Body of pancreas (tissue), 4 donors: ENCODE measurements around the gene AKAP1. TPM values are rescaled to one million over a fixed set of nuclear protein-coding genes. Genes with fewer than 3 reads are reported as not detected.

Experiments used
- ATAC-seq: fragments of 150-250 bp; one replicate; pipeline ENCODE4 v1.9.1; 2016
- DNase-seq, 4 donors: peaks; one replicate each; pipeline ENCODE4 v3.0.0-alpha.2; 2019
- H3K27ac ChIP-seq, 4 donors: fragments of 200-600 bp; sonication (generic); 1 replicate in 3 of 4; 2 replicates in 1 of 4; pipeline versions ENCODE4 v1.5.1 to v1.6.1; 2016 to 2019; ENCODE audit warnings: mild to moderate bottlenecking in 1 of 4, mixed read lengths in 1 of 4, moderate library complexity in 1 of 4
- H3K27me3 ChIP-seq, 2 donors: fragments of 200-600 bp; sonication (generic); one replicate each; pipeline ENCODE4 v1.6.0; 2016; ENCODE audit warnings: mild to moderate bottlenecking in 1 of 2
- H3K36me3 ChIP-seq, 2 donors: fragments of 200-600 bp; sonication (generic); replicated peaks in 1 of 2; 2 replicates each; pipeline ENCODE4 v1.5.1; 2016; ENCODE audit warnings: low read depth in 2 of 2; ENCODE audit not compliant: insufficient read depth in 1 of 2
- H3K4me1 ChIP-seq: fragments of 200-600 bp; sonication (generic); one replicate; pipeline ENCODE4 v1.6.0; 2016
- H3K4me3 ChIP-seq, 2 donors: fragments of 200-600 bp; sonication (generic); 1 replicate in 1 of 2; 2 replicates in 1 of 2; pipeline ENCODE4 v1.5.1; 2016 to 2019
- H3K9me3 ChIP-seq, 3 donors: fragments of 200-600 bp; sonication (generic); 1 replicate in 2 of 3; 2 replicates in 1 of 3; pipeline ENCODE4 v1.5.1; 2016
- POLR2A ChIP-seq, 3 donors: fragments of 450-650 bp; IDR thresholded peaks; one replicate each; pipeline ENCODE4 v1.6.1; 2016; ENCODE audit warnings: antibody characterized with exemption in 3 of 3, mild to moderate bottlenecking in 2 of 3
- WGBS, 2 donors: methylation state at CpG; one replicate each; pipeline ENCODE4 v1.1.5; 2017; 5-methylcytosine and 5-hydroxymethylcytosine counted together
- intact Hi-C: fragments of 100-400 bp; cut with DNase I; formaldehyde crosslinking; loops from one replicate; pipeline ENCODE4 v1.15.1; 2023
- total RNA-seq, 2 donors: library from RNA; depleted of rRNA; stranded (reverse); fragments of >200 nt; gene quantifications; one replicate each; pipeline ENCODE4 v1.1.0, GENCODE V29; 2016
- TF ChIP-seq, protein P1 (sequence below), 7 experiments: fragments of 450-650 bp in 4 of 7; fragments of 200-600 bp in 3 of 7; sonication (generic) in 3 of 7; IDR thresholded peaks; one replicate each; pipeline ENCODE4 v1.5.1; 2016 to 2019; ENCODE audit warnings: antibody characterized with exemption in 7 of 7

AKAP1 gene
- total RNA-seq, 2 donors from 2014 or later: 24.4 to 48.5 TPM

DNA sequence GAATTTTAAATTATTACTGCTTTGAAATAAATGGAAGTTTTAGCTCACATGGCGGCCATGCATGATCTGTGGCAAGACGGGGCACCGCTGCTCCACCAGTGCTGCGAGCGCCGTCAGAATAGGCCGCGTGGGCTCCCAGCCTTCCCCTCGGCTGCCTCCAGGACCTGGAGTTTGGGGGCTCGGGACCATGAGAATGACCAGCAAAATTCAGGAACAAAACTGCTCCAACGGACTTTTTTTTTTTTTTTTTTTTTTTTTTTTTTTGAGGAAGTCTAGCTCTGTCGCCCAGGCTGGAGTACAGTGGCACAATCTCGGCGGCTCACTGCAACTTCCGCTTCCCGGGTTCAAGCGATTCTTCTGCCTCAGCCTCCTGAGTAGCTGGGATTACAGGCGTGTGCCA, 38.3 kb upstream of the AKAP1 start:
- Histone ChIP-seq H3K4me3 (no peak overlapping the region), H3K9me3 (no peaks in the 10 kb centered on the region), H3K27ac (no peak overlapping the region), H3K4me1 (peaks cover 11% of the 10 kb centered on the region), H3K36me3 (no peaks in the 10 kb centered on the region), H3K27me3 (no peaks in the 10 kb centered on the region)
- no peak for TF ChIP-seq POLR2A (IDR thresholded peaks at IDR 0.05)
- TF ChIP-seq, protein P1, sequence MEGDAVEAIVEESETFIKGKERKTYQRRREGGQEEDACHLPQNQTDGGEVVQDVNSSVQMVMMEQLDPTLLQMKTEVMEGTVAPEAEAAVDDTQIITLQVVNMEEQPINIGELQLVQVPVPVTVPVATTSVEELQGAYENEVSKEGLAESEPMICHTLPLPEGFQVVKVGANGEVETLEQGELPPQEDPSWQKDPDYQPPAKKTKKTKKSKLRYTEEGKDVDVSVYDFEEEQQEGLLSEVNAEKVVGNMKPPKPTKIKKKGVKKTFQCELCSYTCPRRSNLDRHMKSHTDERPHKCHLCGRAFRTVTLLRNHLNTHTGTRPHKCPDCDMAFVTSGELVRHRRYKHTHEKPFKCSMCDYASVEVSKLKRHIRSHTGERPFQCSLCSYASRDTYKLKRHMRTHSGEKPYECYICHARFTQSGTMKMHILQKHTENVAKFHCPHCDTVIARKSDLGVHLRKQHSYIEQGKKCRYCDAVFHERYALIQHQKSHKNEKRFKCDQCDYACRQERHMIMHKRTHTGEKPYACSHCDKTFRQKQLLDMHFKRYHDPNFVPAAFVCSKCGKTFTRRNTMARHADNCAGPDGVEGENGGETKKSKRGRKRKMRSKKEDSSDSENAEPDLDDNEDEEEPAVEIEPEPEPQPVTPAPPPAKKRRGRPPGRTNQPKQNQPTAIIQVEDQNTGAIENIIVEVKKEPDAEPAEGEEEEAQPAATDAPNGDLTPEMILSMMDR (IDR thresholded peaks at IDR 0.05): no peak
- ATAC-seq (no peak), DNase-seq (peak in 1 of 4 donors; percentile 22)
- intact Hi-C loops: no loop called here
- WGBS, 2 donors: 71 to 93% methylated on average over 17 to 18 of the region's 18 CpGs

DNA sequence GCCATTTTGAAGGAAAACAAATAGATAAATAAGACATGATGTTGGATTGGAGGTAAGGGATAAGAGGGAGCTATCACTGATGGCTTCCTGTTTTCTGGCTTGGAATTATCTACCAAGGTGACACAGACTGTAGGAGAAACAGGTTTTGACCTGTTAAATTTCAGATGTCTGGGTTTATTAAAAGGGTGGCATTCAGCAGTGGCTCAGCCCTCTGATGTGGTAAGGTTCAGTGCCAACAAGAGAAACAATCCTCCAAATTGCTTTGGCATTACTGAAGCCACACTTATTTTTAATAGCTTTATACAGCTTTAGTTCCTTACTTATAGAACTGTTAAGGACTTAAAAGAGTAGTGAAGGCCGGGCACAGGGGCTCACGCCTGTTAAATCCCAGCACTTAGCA, 37.0 kb upstream of the AKAP1 start:
- Histone ChIP-seq H3K27me3 (no peaks in the 10 kb centered on the region), H3K4me1 (peaks cover 14% of the 10 kb centered on the region), H3K36me3 (no peaks in the 10 kb centered on the region), H3K27ac (no peak overlapping the region), H3K4me3 (no peak overlapping the region), H3K9me3 (no peaks in the 10 kb centered on the region)
- TF ChIP-seq, protein P1 (IDR thresholded peaks at IDR 0.05): no peak
- no peak for TF ChIP-seq POLR2A (IDR thresholded peaks at IDR 0.05)
- ATAC-seq (no peak), DNase-seq (no peak)
- WGBS, 2 donors: 90 to 100% methylated on average over 2 of the region's 2 CpGs
- intact Hi-C loops: no loop called here

DNA sequence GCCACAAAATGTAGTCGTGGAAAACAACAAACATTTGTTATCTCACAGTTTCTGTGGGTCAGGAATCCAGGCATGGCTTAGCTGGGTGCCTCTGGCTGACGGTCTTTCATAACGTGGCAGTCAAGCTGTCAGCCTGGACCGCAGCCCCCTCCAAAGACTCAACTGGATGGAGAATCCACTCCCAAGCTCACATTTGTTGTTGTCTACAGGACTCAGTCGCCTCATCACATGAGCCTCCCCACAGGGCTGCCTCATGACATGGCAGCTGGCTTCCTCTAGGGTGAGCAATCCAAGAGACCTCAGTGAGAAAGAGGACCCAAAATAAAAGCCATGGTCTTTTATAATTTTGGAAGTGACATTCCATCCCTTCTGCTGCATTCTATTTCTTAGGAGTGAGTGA, 34.7 kb upstream of the AKAP1 start:
- intact Hi-C loops: no loop called here
- DNase-seq: no peak
- 76 to 77% methylated on average over 5 of the region's 5 CpGs for WGBS, 2 donors
- TF ChIP-seq, protein P1 (IDR thresholded peaks at IDR 0.05): no peak
- TF ChIP-seq POLR2A (IDR thresholded peaks at IDR 0.05): no peak
- no peak overlapping the region for H3K27ac ChIP-seq
- peaks cover 21% of the 10 kb centered on the region for H3K4me1 ChIP-seq
- H3K36me3 ChIP-seq: no peaks in the 10 kb centered on the region
- no peaks in the 10 kb centered on the region for H3K27me3 ChIP-seq
- no peaks in the 10 kb centered on the region for H3K9me3 ChIP-seq
- ATAC-seq: no peak
- H3K4me3 ChIP-seq: no peak overlapping the region

DNA sequence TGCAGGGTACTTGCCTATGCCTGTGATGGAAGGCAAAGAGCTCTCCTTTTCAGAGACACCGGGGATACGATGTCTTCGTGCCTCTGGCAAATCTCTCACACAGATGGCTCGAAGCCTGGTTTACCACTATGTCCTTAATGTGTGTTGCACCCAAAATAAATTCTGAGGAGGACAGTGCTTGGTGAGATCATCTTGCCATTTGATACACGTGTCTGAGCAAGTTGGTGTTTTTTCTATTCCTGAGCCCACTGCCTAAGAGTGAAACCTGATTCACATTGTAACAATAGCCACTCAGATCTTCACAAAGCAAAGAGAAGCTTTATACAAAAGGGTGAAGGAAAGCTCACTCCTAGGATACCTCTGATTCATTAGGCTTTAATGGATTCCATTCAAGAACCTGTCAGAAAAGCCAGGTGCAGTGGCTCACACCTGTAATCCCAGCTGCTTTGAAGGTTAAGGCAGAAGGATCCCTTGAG, 33.1 kb upstream of the AKAP1 start:
- Histone ChIP-seq H3K4me1 (peaks cover 11% of the 10 kb centered on the region), H3K27ac (no peak overlapping the region), H3K9me3 (no peaks in the 10 kb centered on the region), H3K27me3 (no peaks in the 10 kb centered on the region), H3K36me3 (no peaks in the 10 kb centered on the region), H3K4me3 (no peak overlapping the region)
- 73% methylated on average over 5 of the region's 5 CpGs for WGBS, 2 donors
- DNase-seq (no peak), ATAC-seq (no peak)
- intact Hi-C loops: no loop called here
- no peak for TF ChIP-seq POLR2A (IDR thresholded peaks at IDR 0.05)
- TF ChIP-seq, protein P1 (IDR thresholded peaks at IDR 0.05): no peak

DNA sequence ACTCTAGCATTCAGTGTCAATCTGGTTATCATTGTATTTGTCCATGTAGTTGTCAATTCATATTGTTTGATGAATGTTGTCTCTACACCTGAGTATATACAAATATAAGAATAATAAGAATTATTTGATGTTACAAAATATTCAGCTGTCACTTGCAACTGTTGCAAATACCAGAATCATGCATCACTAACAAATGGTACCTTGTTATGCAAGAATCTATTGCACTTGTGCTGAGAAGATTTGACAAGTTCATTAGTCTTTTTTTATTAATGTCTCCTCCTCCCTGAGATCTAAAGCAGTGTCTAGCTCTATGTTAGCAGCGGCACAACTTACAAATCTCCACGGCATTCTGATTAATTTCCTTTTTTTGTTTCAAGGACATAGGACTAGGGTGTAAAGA, 22.2 kb upstream of the AKAP1 start:
- no peaks in the 10 kb centered on the region for H3K27me3 ChIP-seq
- intact Hi-C loops: no loop called here
- no peaks in the 10 kb centered on the region for H3K9me3 ChIP-seq
- H3K36me3 ChIP-seq: no peaks in the 10 kb centered on the region
- no peak for ATAC-seq
- no peak overlapping the region for H3K4me3 ChIP-seq
- H3K4me1 ChIP-seq: no peaks in the 10 kb centered on the region
- 56% methylated on average over 2 of the region's 2 CpGs for WGBS, 2 donors
- no peak for DNase-seq
- no peak overlapping the region for H3K27ac ChIP-seq
- TF ChIP-seq POLR2A (IDR thresholded peaks at IDR 0.05): no peak
- TF ChIP-seq, protein P1 (IDR thresholded peaks at IDR 0.05): no peak
